Coronary artery (tissue), 2 donors: Measurements from ENCODE around the gene RPRD1A.

Source experiments
- DNase-seq: peaks from one replicate; pipeline ENCODE4 v3.0.0-alpha.2; 2017; ENCODE audit warnings: low spot score
- H3K27ac ChIP-seq, 2 donors: fragments of 200-600 bp; sonication (generic); one replicate each; pipeline ENCODE4 v1.5.1; 2016 to 2019
- H3K4me3 ChIP-seq: fragments of 200-600 bp; sonication (generic); 2 replicates; pipeline ENCODE4 v1.5.1; 2016; ENCODE audit warnings: mild to moderate bottlenecking, moderate library complexity
- CTCF ChIP-seq: fragments of 200-600 bp; sonication (generic); IDR thresholded peaks from one replicate; pipeline ENCODE4 v1.5.1; 2019; ENCODE audit warnings: antibody characterized with exemption

Gene RPRD1A

GRCh38 chr18:36045241-36045991 lies 21.9 kb downstream of the RPRD1A start:
- DNase-seq = no peak
- no peak overlapping the region for H3K4me3 ChIP-seq
- H3K27ac ChIP-seq = no peak overlapping the region
- no peak for TF ChIP-seq CTCF

GRCh38 chr18:36043153-36043552 lies 24.2 kb downstream of the RPRD1A start:
- H3K4me3 ChIP-seq = no peak overlapping the region
- no peak overlapping the region for H3K27ac ChIP-seq
- DNase-seq = no peak
- TF ChIP-seq CTCF = no peak

GRCh38 chr18:36041146-36041545 lies 26.2 kb downstream of the RPRD1A start:
- TF ChIP-seq CTCF = no peak
- no peak for DNase-seq
- H3K27ac ChIP-seq = no peak overlapping the region
- no peak overlapping the region for H3K4me3 ChIP-seq

- no peak for DNase-seq
- Histone ChIP-seq H3K27ac (no peak overlapping the region), H3K4me3 (no peak overlapping the region)
- no peak for TF ChIP-seq CTCF
Measured at GRCh38 chr18:36038102-36038663, 29.2 kb downstream of the RPRD1A start.

GRCh38 chr18:36035253-36035652 lies 32.1 kb downstream of the RPRD1A start:
- DNase-seq = no peak
- H3K4me3 ChIP-seq = no peak overlapping the region
- H3K27ac ChIP-seq = no peak overlapping the region
- TF ChIP-seq CTCF = no peak

- Histone ChIP-seq H3K27ac (no peak overlapping the region), H3K4me3 (no peak overlapping the region)
- no peak for TF ChIP-seq CTCF
- DNase-seq = no peak
Measured at GRCh38 chr18:36034299-36034895, 33.0 kb downstream of the RPRD1A start.

- DNase-seq = no peak
Measured at GRCh38 chr18:36031903-36032302, 35.5 kb downstream of the RPRD1A start.

More at GRCh38 chr18:36031903-36032302, 35.5 kb downstream of the RPRD1A start:
- no peak overlapping the region for H3K27ac ChIP-seq
- no peak for TF ChIP-seq CTCF
- H3K4me3 ChIP-seq = no peak overlapping the region
